HL-60/S4 treated with phorbol 12-myristate 13-acetate at 8.2 ng/mL for 4 days and 3 days (cell line): Measurements from ENCODE around the gene FAM237B.
"Not testable (repeated sequence)": the region's sequence is repeated elsewhere in the genome, so short reads cannot be mapped to it uniquely, and the experiment has no call there.

Experiments
- in situ Hi-C: fragments of 300-500 bp; cut with MboI; formaldehyde crosslinking; loops from 2 replicates; pipeline ENCODE4 v1.15.0; 2022; ENCODE audit warnings: low sequenced_read_pairs

The FAM237B gene

DNA sequence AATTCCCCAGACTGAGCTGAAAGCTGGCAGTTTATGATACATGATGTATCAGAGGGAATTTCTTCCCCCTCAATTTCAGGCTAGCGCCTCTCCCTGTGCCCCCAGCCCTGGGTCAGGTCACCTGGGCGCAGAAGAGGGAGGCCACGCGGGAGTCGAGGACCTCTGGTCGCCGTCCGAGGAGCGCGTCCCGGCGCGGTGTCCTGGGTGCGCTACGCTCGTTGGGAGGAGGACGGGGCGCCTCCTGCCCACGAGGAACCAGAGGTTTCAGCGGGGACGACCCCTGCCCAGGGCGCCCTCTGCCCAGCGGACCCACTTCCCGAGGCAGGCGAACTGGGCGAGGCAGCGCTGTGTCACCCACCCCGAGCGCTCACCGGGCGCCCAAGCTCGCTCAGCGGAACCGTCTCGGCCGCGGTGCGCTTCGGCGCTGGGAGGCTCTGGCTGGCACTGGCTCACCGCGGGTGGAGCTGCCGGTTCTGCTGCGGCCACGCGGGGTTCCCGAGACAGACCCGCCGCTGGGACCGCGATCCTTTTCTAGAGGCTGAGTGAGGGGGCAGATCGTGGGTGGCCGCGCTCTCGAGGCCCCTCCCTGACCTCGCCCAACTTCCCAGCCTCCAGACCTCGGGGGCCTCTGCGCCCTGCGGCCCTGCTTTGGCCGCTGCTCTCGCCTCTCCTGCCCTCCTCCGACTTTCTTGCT, at the start of gene FAM237B:
FAM237B (minus strand) TSS at position 504 of the 694 bp plus-strand sequence. CDS start 1,556 bp downstream, outside the sequence.
- in situ Hi-C loops = no loop called here

GRCh38 chr7:90351987-90352386, 30.9 kb upstream of the FAM237B start:
- in situ Hi-C loops = loop anchor here (10.0 kb wide), 1 partner anchor 53 kb away; the partner anchor contains the start of gene CLDN12

DNA sequence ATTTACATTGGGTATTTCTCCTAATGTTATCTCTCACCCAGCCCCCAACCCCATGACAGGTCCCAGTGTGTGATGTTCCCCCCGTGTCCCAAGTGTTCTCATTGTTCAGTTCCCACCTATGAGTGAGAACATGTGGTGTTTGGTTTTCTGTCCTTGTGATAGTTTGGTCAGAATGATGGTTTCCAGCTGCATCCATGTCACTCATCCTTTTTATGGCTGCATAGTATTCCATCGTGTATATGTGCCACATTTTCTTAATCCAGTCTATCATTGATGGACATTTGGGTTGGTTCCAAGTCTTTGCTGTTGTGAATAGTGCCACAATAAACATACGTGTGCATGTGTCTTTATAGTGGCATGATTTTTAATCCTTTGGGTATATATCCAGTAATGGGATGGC, 28.9 kb upstream of the FAM237B start:
- in situ Hi-C loops = loop anchor here (10.0 kb wide), 1 partner anchor 55 kb away; the partner anchor contains the start of gene CLDN12

- in situ Hi-C loops = no loop called here
Measured at GRCh38 chr7:90349305-90349704, 28.2 kb upstream of the FAM237B start.

DNA sequence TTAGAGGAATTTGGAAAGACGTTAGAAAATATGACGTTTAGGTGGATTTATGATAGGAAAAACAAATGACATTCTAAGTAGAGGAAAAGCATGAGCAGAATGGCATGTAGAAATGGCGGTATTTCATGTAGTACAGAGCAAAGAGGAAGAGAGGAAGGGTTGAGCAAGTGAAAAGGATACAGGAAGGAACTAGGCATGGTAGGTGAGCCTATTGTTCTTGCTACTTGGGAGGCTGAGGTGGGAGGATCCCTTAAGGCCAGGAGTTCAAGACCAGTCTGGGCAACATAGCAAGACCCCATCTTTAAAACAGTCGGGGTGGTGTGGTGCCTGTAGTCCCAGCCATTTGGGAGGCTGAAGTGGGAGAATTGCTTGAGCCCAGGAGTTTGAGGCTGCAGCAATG, 26.7 kb upstream of the FAM237B start:
- in situ Hi-C loops = no loop called here

DNA sequence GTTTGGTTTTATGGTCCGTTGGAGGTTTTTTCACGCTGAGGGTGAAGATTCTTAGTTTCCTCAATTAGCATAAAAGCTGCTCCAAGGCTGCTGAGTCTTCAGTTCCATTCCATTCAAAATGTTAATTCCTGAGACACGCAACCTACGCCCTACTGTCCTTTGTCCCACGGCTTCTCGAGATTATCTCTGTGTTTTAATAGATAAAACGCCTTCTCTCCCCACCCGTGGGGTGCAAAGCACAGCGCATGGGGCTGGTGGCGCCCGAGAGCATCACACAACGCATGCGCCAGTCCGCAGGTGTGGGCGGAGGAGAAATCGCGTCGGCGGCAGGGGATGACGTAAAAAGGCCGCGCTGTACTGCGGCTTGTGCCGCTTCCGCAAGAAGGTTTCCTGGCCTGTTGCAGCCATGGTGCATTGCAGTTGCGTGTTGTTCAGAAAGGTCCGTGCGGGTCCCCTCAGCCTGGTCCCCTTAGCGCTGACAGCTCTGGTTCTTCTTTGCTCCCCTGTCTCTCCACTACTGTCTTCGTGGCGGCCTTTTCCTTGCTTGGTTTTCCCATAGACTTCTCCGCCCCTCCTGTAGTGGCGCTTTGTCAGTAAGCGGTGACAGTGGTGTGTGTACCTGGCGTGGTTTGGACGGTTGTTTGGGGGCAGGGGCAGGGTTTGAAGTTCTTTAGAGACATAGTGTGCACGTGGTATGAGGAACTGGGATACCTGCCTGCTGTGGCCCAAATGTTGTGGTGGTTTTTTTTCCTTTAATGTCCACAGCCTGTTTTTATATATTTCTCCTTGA, 25.4 kb upstream of the FAM237B start, which contains the start of gene GTPBP10:
GTPBP10 (plus strand) TSS at position 381 of the 790 bp plus-strand sequence; CDS start at position 407, 26 bp downstream.
- in situ Hi-C loops = no loop called here

DNA sequence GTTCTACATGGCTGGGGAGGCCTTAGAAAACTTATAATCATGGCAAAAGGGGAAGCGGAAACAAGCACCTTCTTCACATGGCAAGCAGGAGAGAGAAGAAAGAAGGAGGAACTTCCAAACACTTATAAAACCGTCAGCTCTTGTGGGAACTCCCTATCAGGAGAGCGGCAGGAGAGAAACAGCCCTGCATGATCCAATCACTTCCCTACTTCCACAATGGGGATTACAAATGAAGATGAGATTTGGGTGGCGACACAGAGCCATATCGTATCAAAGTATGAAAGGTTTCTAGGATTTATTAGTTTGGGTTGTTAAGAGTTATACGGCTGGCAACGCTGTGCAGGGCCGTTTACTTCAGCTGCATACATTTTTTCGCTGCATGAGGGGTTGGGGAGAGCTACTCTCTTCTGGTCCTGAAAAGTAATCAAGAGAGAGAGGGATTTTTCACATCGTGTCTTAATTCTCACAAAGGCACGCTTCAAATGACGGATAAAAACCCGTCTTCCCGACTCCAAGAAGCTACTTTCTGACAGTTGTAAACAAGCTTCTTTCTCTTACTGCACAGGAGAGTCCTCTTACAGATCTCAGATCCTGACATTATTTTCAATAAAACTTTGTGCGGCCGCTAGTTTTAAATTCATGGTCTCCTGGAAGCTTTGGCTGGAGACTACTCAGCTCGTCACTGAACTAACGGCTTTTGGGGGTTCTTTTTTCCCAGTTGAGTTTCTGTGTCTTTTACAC, 24.7 kb upstream of the FAM237B start:
- in situ Hi-C loops = no loop called here

DNA sequence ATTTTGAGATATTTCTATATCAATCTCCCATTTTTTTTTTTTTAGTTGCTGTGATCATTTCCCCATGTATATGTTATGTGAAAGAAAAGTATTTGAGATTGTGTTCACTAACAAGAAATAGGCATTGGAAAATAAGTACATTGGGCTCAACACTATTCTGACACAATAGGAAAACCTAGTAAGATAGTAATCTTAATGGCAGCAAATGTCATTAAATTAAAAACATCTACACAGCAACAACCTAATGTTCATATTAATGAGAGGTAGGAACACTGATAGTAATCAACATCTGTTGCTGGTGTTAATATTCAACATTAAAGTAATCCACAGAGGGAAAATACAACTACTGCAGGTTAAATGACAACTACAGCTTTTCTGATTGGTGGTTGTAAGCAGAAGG, 23.9 kb upstream of the FAM237B start:
- in situ Hi-C loops = no loop called here

GRCh38 chr7:90337106-90337505, 16.0 kb upstream of the FAM237B start:
- in situ Hi-C loops = no loop called here

DNA sequence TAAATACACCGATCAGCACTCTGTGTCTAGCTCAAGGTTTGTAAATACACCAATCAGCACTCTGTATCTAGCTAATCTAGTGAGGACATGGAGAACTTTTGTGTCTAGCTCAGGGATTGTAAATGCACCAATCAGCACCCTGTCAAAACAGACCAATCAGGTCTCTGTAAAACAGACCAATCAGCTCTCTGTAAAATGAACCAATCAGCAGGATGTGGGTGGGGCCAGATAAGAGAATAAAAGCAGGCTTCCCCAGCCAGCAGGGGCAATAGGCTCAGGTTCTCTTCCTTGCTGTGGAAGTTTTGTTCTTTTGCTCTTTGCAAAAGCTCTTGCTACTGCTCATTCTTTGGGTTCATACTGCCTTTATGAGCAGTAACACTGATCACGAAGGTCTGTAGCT, 13.8 kb upstream of the FAM237B start:
- in situ Hi-C loops = not testable (repeated sequence)

DNA sequence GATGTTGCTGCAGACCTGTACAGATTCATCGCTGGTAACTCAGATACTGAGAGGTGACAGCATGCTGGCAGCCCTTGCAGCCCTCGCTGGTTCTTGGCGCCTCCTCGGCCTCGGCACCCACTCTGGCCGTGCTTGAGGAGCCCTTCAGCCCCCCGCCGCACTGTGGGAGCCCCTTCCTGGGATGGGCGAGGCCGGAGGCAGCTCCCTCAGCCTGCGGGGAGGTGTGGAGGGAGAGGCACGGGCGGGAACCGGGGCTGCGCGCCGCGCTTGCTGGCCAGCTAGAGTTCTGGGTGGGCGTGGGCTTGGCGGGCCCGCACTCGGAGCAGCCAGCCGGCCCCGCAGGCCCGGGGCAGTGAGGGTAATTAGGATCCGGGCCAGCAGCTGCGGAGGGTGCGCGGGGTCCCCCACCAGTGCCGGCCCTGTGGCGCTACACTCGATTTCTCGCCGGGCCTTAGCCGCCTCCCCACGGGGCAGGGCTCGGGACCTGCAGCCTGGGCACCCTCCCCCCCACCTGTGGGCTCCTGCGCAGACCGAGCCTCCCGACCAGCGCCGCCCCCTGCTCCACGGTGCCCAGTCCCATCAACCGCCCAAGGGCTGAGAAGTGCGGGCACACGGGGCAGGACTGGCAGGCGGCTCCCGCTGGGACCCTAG, 13.2 kb upstream of the FAM237B start:
- in situ Hi-C loops = no loop called here

DNA sequence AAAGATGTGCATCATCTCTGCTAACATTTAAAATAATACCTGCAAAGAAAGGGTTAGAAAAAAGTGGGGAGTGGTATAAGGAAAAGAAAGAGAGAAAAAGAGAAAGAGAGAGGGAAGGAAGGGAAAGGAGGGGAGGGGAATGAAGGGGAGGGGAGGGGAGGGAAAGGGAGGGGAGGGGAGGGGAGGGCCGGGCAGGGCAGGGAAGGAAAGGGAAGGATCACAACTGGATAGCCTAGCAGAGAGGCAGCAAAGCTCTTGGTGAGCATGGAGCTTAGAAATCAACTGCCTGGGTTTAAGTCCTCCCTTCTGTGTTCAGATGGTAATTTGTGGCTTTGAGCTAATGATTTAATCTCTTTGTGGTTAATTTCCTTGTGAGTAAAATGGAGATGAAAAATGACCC, 5.4 kb upstream of the FAM237B start:
- in situ Hi-C loops = no loop called here

DNA sequence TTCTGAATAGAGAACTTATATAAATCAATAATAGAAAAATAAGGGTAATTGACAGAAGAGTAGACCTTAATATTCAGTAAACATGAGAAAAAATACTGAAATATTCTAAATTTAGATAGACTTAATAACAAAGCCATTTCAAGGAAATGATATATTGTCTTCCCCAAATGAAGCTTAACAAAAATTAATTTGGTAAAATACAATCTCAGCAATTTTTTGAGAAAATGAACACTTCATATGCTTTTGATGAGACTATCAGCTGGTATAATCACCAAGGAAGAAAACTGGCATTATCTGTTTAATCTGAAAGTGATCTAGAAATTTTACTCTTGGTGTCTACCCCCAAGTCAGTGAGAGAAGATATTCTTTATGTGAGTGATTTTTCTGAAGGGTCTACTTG, 1.7 kb upstream of the FAM237B start:
- in situ Hi-C loops = no loop called here

GRCh38 chr7:90320418-90320800, 695 bp downstream of the FAM237B start:
- in situ Hi-C loops = no loop called here

GRCh38 chr7:90320014-90320413, 1.1 kb downstream of the FAM237B start:
- in situ Hi-C loops = no loop called here

GRCh38 chr7:90313907-90314306, 7.2 kb downstream of the FAM237B start:
- in situ Hi-C loops = no loop called here

DNA sequence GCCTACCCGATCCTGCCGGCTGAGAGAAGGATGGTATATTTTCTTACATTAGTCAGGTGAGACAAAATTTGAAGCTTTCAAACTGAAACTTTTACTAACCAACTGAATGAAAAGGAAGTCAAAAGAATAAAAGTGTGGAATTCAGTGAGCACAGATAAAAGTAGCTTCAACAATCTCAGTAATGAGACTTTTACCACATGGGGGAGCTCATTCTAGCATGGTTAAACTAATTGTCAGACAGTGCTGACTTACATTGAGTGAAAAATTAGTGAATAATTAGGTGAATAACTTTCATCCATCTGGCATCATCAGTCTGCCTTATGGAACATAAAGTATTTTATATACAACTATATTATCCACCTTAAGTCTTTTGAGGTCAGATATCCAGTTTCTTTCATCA, 8.4 kb downstream of the FAM237B start:
- in situ Hi-C loops = no loop called here

GRCh38 chr7:90311175-90311574, 9.9 kb downstream of the FAM237B start:
- in situ Hi-C loops = no loop called here

DNA sequence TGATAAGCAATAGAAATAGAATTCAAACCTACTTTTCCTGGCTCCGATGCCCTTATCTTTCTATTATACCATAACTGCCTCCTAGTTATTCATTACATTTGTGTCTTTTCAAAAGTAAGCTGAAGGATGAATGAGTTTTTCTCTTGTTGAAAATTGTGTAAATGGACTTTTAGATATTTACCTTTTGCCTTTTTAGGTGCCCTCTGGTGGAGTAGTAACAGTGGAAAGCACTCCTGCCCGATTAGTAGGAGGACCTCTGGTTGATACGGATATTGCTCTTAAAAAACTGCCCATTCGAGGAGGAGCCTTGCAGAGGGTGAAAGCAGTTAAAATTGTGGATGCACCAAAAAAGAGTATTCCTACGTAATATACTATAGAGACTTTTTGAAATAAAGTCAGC, 11.2 kb downstream of the FAM237B start:
- in situ Hi-C loops = no loop called here

- in situ Hi-C loops = no loop called here
Measured at GRCh38 chr7:90303241-90303640, 17.9 kb downstream of the FAM237B start.
